Bronchial epithelial cell (primary cell): ENCODE measurements around the gene ABCA2. TPM values are rescaled to one million over a fixed set of nuclear protein-coding genes. Genes with fewer than 3 reads are reported as not detected.

Experiments used
- DNase-seq: peaks from one replicate; pipeline ENCODE4 v3.0.0-alpha.2; 2010; ENCODE audit warnings: low read depth
- FAIRE-seq: peaks from 2 replicates; lab custom pipeline; 2011; peaks lifted over from hg19 to GRCh38; lab: Jason Lieb, UNC
- H3K27me3 ChIP-seq: 2 replicates; pipeline ENCODE4 v1.5.1; 2011; ENCODE audit warnings: low read length; ENCODE audit not compliant: control insufficient read depth, insufficient read depth
- H3K36me3 ChIP-seq: 2 replicates; pipeline ENCODE4 v1.5.1; 2011; ENCODE audit warnings: low read length; ENCODE audit not compliant: control insufficient read depth, insufficient read depth
- H3K4me3 ChIP-seq: 2 replicates; pipeline ENCODE4 v1.5.1; 2011; ENCODE audit warnings: mild to moderate bottlenecking, low read depth, low read length, control low read depth
- CTCF ChIP-seq: IDR thresholded peaks from 2 replicates; pipeline ENCODE4 v1.5.1; 2011; ENCODE audit warnings: mild to moderate bottlenecking, moderate library complexity, low read length, control low read depth, inconsistent platforms; ENCODE audit not compliant: insufficient read depth, severe bottlenecking
- total RNA-seq: library from RNA; depleted of rRNA; stranded (reverse); fragments of >200 nt; gene quantifications from 2 replicates; pipeline ENCODE4 v1.2.1, GENCODE V29; 2014

The ABCA2 gene
- total RNA-seq, 1 donor from 2014 or later = 5.5 TPM

GRCh38 chr9:137030538-137031527, 2.8 kb upstream of the ABCA2 start:
- H3K4me3 ChIP-seq = no peak overlapping the region
- FAIRE-seq (no peak), DNase-seq (no peak)
- H3K27me3 ChIP-seq = no peaks in the 10 kb centered on the region
- TF ChIP-seq CTCF = no peak
- H3K36me3 ChIP-seq = no peaks in the 10 kb centered on the region

- Histone ChIP-seq H3K27me3 (no peaks in the 10 kb centered on the region), H3K4me3 (no peak overlapping the region), H3K36me3 (no peaks in the 10 kb centered on the region)
- TF ChIP-seq CTCF = no peak
- no peak for DNase-seq
- FAIRE-seq = no peak
These were observed 2.0 kb upstream of the ABCA2 start for GRCh38 chr9:137030006-137030405.

GRCh38 chr9:137029058-137029936, 1.3 kb upstream of the ABCA2 start:
- Histone ChIP-seq H3K27me3 (no peaks in the 10 kb centered on the region), H3K4me3 (peak overlapping the region; percentile 40), H3K36me3 (no peaks in the 10 kb centered on the region)
- TF ChIP-seq CTCF = peak; percentile 94
- peak; percentile 23 for DNase-seq
- FAIRE-seq = no peak

- DNase-seq = peak; percentile 12
- Histone ChIP-seq H3K36me3 (no peaks in the 10 kb centered on the region), H3K27me3 (no peaks in the 10 kb centered on the region), H3K4me3 (peak overlapping the region; percentile 41)
- TF ChIP-seq CTCF = peak; percentile 67
- no peak for FAIRE-seq
These were observed 423 bp upstream of the ABCA2 start for GRCh38 chr9:137028263-137029057.

GRCh38 chr9:137026828-137027227, 1.2 kb downstream of the ABCA2 start:
- no peak for FAIRE-seq
- Histone ChIP-seq H3K36me3 (no peaks in the 10 kb centered on the region), H3K4me3 (no peak overlapping the region), H3K27me3 (no peaks in the 10 kb centered on the region)
- no peak for TF ChIP-seq CTCF
- no peak for DNase-seq
